Testis (tissue), 2 donors: ENCODE data around the gene KATNB1.

ENCODE experiments used
- POLR2A ChIP-seq: fragments of 450-650 bp; IDR thresholded peaks from one replicate; pipeline ENCODE4 v1.6.1; 2017; ENCODE audit warnings: antibody characterized with exemption, mild to moderate bottlenecking, moderate library complexity
- TF ChIP-seq, protein P1 (sequence below), 3 experiments: fragments of 450-650 bp in 2 of 3; fragments of 200-600 bp in 1 of 3; sonication (generic) in 1 of 3; IDR thresholded peaks; one replicate each; pipeline ENCODE4 v1.5.1; 2016 to 2019; ENCODE audit warnings: antibody characterized with exemption in 3 of 3, mild to moderate bottlenecking in 2 of 3, moderate library complexity in 1 of 3

DNA sequence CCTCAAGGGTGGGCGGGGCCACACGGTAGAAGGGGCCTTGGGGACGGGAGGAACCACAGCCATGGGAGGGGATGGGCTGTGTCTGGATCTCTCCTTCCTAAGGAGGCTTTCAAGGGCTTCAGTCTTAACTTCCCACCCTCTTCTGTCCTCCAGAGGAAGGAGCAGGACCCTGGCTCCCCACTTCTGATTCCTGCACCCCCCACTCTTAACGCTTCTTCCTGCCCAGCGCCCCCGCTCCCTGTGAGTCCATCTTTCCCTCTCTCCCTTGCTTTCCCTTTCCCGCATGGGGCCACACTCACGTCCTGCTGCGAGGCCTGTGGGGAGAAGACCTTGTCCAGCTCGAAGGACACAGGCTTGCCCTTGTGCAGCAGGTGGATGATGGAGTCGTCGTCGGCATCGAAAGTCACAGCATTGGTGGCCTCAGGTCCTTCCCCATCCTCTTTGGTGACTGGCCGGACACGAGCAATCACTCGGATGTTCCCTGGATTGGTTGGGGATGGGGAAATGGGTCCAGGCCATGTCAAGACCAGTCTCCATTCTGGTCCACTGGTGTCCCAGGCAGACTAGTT is 29.7 kb downstream of the KATNB1 start:
- TF ChIP-seq, protein P1, sequence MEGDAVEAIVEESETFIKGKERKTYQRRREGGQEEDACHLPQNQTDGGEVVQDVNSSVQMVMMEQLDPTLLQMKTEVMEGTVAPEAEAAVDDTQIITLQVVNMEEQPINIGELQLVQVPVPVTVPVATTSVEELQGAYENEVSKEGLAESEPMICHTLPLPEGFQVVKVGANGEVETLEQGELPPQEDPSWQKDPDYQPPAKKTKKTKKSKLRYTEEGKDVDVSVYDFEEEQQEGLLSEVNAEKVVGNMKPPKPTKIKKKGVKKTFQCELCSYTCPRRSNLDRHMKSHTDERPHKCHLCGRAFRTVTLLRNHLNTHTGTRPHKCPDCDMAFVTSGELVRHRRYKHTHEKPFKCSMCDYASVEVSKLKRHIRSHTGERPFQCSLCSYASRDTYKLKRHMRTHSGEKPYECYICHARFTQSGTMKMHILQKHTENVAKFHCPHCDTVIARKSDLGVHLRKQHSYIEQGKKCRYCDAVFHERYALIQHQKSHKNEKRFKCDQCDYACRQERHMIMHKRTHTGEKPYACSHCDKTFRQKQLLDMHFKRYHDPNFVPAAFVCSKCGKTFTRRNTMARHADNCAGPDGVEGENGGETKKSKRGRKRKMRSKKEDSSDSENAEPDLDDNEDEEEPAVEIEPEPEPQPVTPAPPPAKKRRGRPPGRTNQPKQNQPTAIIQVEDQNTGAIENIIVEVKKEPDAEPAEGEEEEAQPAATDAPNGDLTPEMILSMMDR (IDR thresholded peaks at IDR 0.05) = no peak
- no peak for TF ChIP-seq POLR2A
